AG08396 (cell line): ENCODE data around the gene MDH1B.

Experiments
- DNase-seq: peaks from one replicate; pipeline ENCODE4 v3.0.0; 2012; ENCODE audit warnings: low spot score, mixed read lengths

The MDH1B gene

GRCh38 chr2:206693399-206694137, 71.6 kb downstream of the MDH1B start:
- peak; percentile 41 for DNase-seq

- no peak for DNase-seq
Measured at GRCh38 chr2:206692971-206693370, 72.2 kb downstream of the MDH1B start.

- DNase-seq: no peak
Measured at GRCh38 chr2:206688990-206689389, 76.1 kb downstream of the MDH1B start.

- DNase-seq: no peak
Measured at GRCh38 chr2:206688453-206688852, 76.7 kb downstream of the MDH1B start.
